Activated CD4-positive, alpha-beta memory T cell treated with anti-CD3 and anti-CD28 coated beads, Interleukin-2, amount 10 ng/mL, durations not matched to agents 7 days and 5 days (primary cell): Measurements from ENCODE around the gene LRRD1. TPM values are rescaled to one million over a fixed set of nuclear protein-coding genes. Genes with fewer than 3 reads are reported as not detected.
A peak's percentile ranks its signal among the peaks of the same experiment; 100 is the strongest.
"Not testable (repeated sequence)": the region's sequence is repeated elsewhere in the genome, so short reads cannot be mapped to it uniquely, and the experiment has no call there.

ENCODE experiments used
- CTCF ChIA-PET: fragments of 350-600 bp; sonication (Branson Sonifier 250); formaldehyde crosslinking; loops from one replicate; lab custom pipeline; 2021; ENCODE audit warnings: antibody characterized with exemption, inconsistent platforms; lab: Charles Lee
- POLR2A ChIA-PET: fragments of 350-600 bp; sonication (Branson Sonifier 250); formaldehyde crosslinking; loops from one replicate; lab custom pipeline; 2021; ENCODE audit warnings: antibody characterized with exemption; lab: Charles Lee
- DNase-seq: peaks from one replicate; pipeline ENCODE4 v3.0.0-alpha.2; 2020
- H3K27ac Mint-ChIP-seq: one replicate; pipeline ENCODE4 v1.8.0; 2021; ENCODE audit warnings: mild to moderate bottlenecking, mixed read lengths
- H3K27me3 Mint-ChIP-seq: one replicate; pipeline ENCODE4 v1.8.0; 2021; ENCODE audit warnings: mixed read lengths
- H3K36me3 Mint-ChIP-seq: one replicate; pipeline ENCODE4 v1.8.0; 2021; ENCODE audit warnings: low read depth, mixed read lengths
- H3K4me1 Mint-ChIP-seq: one replicate; pipeline ENCODE4 v1.8.0; 2021; ENCODE audit warnings: mixed read lengths
- H3K4me3 Mint-ChIP-seq: one replicate; pipeline ENCODE4 v1.8.0; 2021; ENCODE audit warnings: mild to moderate bottlenecking, mixed read lengths
- H3K9me3 Mint-ChIP-seq: one replicate; pipeline ENCODE4 v1.8.0; 2021; ENCODE audit warnings: mixed read lengths
- total RNA-seq, 2 experiments: library from RNA; stranded (reverse); gene quantifications; one replicate each; pipeline ENCODE4 v1.2.3, GENCODE V29; 2021

LRRD1 gene
- not detected for total RNA-seq

DNA sequence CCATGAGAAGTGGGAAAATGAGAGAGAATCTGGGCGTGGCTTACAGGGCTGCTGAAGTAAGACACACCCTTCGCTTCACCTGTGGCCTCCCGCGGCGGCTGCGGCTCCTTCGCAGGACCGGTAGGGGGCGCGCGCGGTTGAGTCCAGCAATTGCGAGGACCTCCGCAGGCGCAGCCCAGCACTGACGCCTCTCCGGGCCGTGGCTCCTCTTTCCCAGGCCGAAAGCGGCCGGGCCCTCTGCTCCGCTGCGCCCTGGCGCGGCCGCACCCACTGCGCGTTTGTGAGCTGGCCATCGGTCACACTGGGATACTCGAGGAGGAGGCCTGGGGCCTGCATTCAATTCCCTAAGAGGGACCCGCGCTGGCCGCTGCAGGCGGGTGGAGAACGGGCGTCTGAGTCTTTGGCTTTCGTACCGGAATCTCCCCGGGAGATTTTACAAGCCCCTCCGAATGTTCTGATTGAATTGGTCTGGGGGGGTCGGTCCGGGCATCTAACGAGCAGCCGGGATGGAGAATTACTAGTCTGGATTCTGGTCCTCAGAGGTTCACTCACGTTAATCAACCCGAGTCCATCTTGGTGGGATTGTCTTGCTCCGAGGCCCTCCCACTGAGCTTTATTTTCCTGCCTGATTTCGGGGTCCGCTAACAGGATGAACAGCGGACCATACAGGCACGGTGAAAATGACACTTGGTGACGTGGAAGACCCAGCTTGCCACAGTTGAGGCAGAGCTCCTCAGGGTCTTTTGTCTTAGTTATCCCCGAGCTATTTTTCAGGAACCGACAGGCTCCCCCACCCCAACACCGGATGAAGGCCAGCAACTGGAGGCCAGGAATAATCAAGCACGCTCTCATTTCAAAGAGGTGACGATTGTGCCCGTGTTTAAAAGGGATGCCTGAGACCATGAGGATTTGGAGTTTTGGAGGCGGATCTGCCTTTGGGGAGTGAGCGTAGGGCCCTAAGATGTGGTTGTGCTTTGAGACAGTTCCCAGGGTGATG is at the start of gene LRRD1:
Gene LRRD1 (minus strand): TSS at position 215 of the 997 bp plus-strand sequence. CDS start 13,940 bp downstream, outside the sequence.
- DNase-seq = peak; percentile 91
- Mint-ChIP-seq H3K4me3 (peak within 1 kb of the TSS; percentile 61), H3K9me3 (no peaks in the 10 kb centered on the region), H3K36me3 (no peaks in the 10 kb centered on the region), H3K4me1 (peaks cover 8% of the 10 kb centered on the region), H3K27ac (no peak within 1 kb of the TSS), H3K27me3 (peaks cover 23% of the 10 kb centered on the region)
- ChIA-PET POLR2A (no interaction called here), CTCF (interaction anchor here (0.6 to 1.6 kb wide), 10 partner anchors 10 to 268 kb away, joined by 3 to 9 read pairs (median 5); partner anchors contain the start of gene GATAD1)

- no peak overlapping the region for H3K4me3 Mint-ChIP-seq
- no peaks in the 10 kb centered on the region for H3K27me3 Mint-ChIP-seq
- H3K4me1 Mint-ChIP-seq = no peaks in the 10 kb centered on the region
- H3K36me3 Mint-ChIP-seq = peaks cover 71% of the 10 kb centered on the region
- no peaks in the 10 kb centered on the region for H3K9me3 Mint-ChIP-seq
- no peak overlapping the region for H3K27ac Mint-ChIP-seq
- DNase-seq = no peak
- ChIA-PET CTCF (no interaction called here), POLR2A (interaction anchor here (2.3 kb wide), 1 partner anchor 17 kb away, joined by 12 read pairs; the partner anchor contains the start of genes ANKIB1 and KRIT1)
These were observed 49.8 kb upstream of the LRRD1 start for GRCh38 chr7:92228742-92229141.

DNA sequence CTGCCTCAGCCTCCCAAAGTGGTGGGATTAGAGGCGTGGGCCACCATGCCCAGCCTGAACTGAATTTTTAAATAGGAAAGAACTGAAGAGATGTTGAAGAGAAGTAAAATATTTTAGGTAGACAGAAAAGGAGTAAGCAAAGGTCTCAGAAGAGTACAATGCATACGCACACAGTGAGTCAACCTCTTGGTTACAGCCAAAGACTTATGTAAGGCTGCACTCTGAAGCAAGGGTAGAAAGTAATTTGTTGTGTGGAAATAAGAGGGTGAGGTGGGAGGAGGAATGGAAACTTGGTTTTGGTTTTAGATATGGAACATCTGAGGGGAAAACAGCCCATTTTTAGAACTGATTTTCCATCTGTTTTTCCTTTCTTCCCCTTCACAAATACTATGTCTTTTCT is 49.2 kb upstream of the LRRD1 start:
- POLR2A ChIA-PET = no interaction called here
- H3K36me3 Mint-ChIP-seq = peaks cover 69% of the 10 kb centered on the region
- H3K27me3 Mint-ChIP-seq = no peaks in the 10 kb centered on the region
- H3K4me1 Mint-ChIP-seq = no peaks in the 10 kb centered on the region
- CTCF ChIA-PET = no interaction called here
- no peaks in the 10 kb centered on the region for H3K9me3 Mint-ChIP-seq
- no peak for DNase-seq
- no peak overlapping the region for H3K4me3 Mint-ChIP-seq
- H3K27ac Mint-ChIP-seq = no peak overlapping the region

GRCh38 chr7:92226981-92227380 is 48.0 kb upstream of the LRRD1 start:
- Mint-ChIP-seq H3K4me1 (no peaks in the 10 kb centered on the region), H3K27ac (no peak overlapping the region), H3K9me3 (no peaks in the 10 kb centered on the region), H3K36me3 (peaks cover 62% of the 10 kb centered on the region), H3K4me3 (no peak overlapping the region), H3K27me3 (no peaks in the 10 kb centered on the region)
- ChIA-PET POLR2A (no interaction called here), CTCF (no interaction called here)
- DNase-seq = no peak

GRCh38 chr7:92221766-92222165 is 42.8 kb upstream of the LRRD1 start:
- H3K4me3 Mint-ChIP-seq = no peak overlapping the region
- peaks cover 60% of the 10 kb centered on the region for H3K36me3 Mint-ChIP-seq
- no peaks in the 10 kb centered on the region for H3K9me3 Mint-ChIP-seq
- no peak for DNase-seq
- POLR2A ChIA-PET = interaction anchor here (1.7 kb wide), 1 partner anchor 24 kb away, joined by 4 read pairs; the partner anchor contains the start of genes ANKIB1 and KRIT1
- H3K4me1 Mint-ChIP-seq = no peaks in the 10 kb centered on the region
- CTCF ChIA-PET = no interaction called here
- H3K27me3 Mint-ChIP-seq = no peaks in the 10 kb centered on the region
- H3K27ac Mint-ChIP-seq = no peak overlapping the region

GRCh38 chr7:92206672-92207071 is 27.7 kb upstream of the LRRD1 start:
- H3K36me3 Mint-ChIP-seq = peaks cover 65% of the 10 kb centered on the region
- peaks cover 16% of the 10 kb centered on the region for H3K4me1 Mint-ChIP-seq
- ChIA-PET CTCF (interaction anchor here (1.4 kb wide), 1 partner anchor 27 kb away, joined by 3 read pairs; the partner anchor contains the start of gene LRRD1), POLR2A (no interaction called here)
- no peak for DNase-seq
- no peak overlapping the region for H3K27ac Mint-ChIP-seq
- H3K27me3 Mint-ChIP-seq = no peaks in the 10 kb centered on the region
- no peak overlapping the region for H3K4me3 Mint-ChIP-seq
- H3K9me3 Mint-ChIP-seq = peaks cover 12% of the 10 kb centered on the region

GRCh38 chr7:92205987-92206386 is 27.0 kb upstream of the LRRD1 start:
- H3K27ac Mint-ChIP-seq = no peak overlapping the region
- DNase-seq = no peak
- H3K27me3 Mint-ChIP-seq = no peaks in the 10 kb centered on the region
- ChIA-PET CTCF (interaction anchor here (1.4 kb wide), 1 partner anchor 27 kb away, joined by 3 read pairs; the partner anchor contains the start of gene LRRD1), POLR2A (no interaction called here)
- H3K4me1 Mint-ChIP-seq = peaks cover 16% of the 10 kb centered on the region
- H3K36me3 Mint-ChIP-seq = peaks cover 64% of the 10 kb centered on the region
- H3K9me3 Mint-ChIP-seq = peaks cover 12% of the 10 kb centered on the region
- no peak overlapping the region for H3K4me3 Mint-ChIP-seq

GRCh38 chr7:92200791-92201190 is 21.8 kb upstream of the LRRD1 start:
- no peak for DNase-seq
- H3K36me3 Mint-ChIP-seq = peaks cover 48% of the 10 kb centered on the region
- no peaks in the 10 kb centered on the region for H3K27me3 Mint-ChIP-seq
- POLR2A ChIA-PET = no interaction called here
- no peaks in the 10 kb centered on the region for H3K9me3 Mint-ChIP-seq
- CTCF ChIA-PET = interaction anchor here (2.6 kb wide), 1 partner anchor 21 kb away, joined by 9 read pairs; the partner anchor contains the start of gene LRRD1
- H3K4me3 Mint-ChIP-seq = no peak overlapping the region
- H3K27ac Mint-ChIP-seq = no peak overlapping the region
- H3K4me1 Mint-ChIP-seq = no peaks in the 10 kb centered on the region

DNA sequence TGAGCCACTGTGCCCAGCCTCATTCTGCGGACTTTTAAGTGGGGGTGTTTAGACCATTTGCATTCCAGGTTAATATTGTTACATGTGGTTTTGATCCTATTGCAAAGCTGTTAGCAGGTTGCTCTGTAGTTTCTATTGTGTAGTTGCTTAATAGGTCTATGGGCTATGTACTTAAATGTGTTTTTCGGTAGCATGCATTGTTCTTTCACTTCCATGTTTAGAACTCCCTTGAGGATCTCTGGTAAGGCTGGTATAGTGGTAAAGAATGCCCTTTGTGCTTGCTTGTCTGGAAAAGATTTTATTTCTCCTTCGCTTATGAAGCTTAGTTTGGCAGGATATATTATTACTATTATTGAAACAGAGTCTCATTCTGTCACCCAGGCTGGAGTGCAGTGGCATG is 13.4 kb upstream of the LRRD1 start:
- no peak overlapping the region for H3K4me3 Mint-ChIP-seq
- CTCF ChIA-PET = no interaction called here
- H3K36me3 Mint-ChIP-seq = peaks cover 32% of the 10 kb centered on the region
- H3K27me3 Mint-ChIP-seq = peaks cover 2% of the 10 kb centered on the region
- H3K27ac Mint-ChIP-seq = no peak overlapping the region
- H3K9me3 Mint-ChIP-seq = peaks cover 36% of the 10 kb centered on the region
- H3K4me1 Mint-ChIP-seq = no peaks in the 10 kb centered on the region
- POLR2A ChIA-PET = no interaction called here
- no peak for DNase-seq

DNA sequence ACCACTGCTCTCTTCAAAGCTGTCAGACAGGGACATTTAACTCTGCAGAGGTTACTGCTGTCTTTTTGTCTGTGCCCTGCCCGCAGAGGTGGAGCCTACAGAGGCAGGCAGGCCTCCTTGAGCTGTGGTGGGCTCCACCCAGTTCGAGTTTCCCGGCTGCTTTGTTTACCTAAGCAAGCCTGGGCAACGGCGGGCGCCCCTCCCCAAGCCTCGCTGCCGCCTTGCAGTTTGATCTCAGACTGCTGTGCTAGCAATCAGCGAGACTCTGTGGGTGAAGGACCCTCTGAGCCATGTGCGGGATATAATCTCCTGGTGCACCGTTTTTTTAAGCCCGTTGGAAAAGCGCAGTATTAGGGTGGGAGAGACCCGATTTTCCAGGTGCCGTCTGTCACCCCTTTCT is 10.3 kb upstream of the LRRD1 start:
- H3K27ac Mint-ChIP-seq, H3K4me1 Mint-ChIP-seq, H3K27me3 Mint-ChIP-seq, DNase-seq, H3K4me3 Mint-ChIP-seq, POLR2A ChIA-PET, CTCF ChIA-PET: not testable (repeated sequence)
- Mint-ChIP-seq H3K36me3 (peaks cover 14% of the 10 kb centered on the region), H3K9me3 (peaks cover 32% of the 10 kb centered on the region)

DNA sequence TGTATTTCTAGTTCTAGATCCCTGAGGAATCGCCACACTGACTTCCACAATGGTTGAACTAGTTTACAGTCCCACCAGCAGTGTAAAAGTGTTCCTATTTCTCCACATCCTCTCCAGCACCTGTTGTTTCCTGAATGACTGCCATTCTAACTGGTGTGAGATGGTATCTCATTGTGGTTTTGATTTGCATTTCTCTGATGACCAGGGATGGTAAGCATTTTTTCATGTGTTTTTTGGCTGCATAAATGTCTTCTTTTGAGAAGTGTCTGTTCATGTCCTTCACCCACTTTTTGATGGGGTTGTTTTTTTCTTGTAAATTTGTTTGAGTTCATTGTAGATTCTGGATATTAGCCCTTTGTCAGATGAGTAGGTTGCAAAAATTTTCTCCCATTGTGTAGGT is 5.4 kb upstream of the LRRD1 start:
- DNase-seq, CTCF ChIA-PET, H3K36me3 Mint-ChIP-seq, H3K9me3 Mint-ChIP-seq, POLR2A ChIA-PET, H3K27ac Mint-ChIP-seq, H3K4me3 Mint-ChIP-seq, H3K4me1 Mint-ChIP-seq: not testable (repeated sequence)
- H3K27me3 Mint-ChIP-seq = peaks cover 20% of the 10 kb centered on the region

GRCh38 chr7:92177362-92177761 is 1.6 kb downstream of the LRRD1 start:
- ChIA-PET CTCF (interaction anchor here (0.7 to 1.1 kb wide), 4 partner anchors 17 to 351 kb away, joined by 3 read pairs; partner anchors contain the start of genes GATAD1 and RBM48), POLR2A (no interaction called here)
- no peaks in the 10 kb centered on the region for H3K9me3 Mint-ChIP-seq
- no peak overlapping the region for H3K4me3 Mint-ChIP-seq
- peaks cover 27% of the 10 kb centered on the region for H3K27me3 Mint-ChIP-seq
- DNase-seq = no peak
- no peaks in the 10 kb centered on the region for H3K36me3 Mint-ChIP-seq
- no peak overlapping the region for H3K27ac Mint-ChIP-seq
- H3K4me1 Mint-ChIP-seq = peaks cover 8% of the 10 kb centered on the region

DNA sequence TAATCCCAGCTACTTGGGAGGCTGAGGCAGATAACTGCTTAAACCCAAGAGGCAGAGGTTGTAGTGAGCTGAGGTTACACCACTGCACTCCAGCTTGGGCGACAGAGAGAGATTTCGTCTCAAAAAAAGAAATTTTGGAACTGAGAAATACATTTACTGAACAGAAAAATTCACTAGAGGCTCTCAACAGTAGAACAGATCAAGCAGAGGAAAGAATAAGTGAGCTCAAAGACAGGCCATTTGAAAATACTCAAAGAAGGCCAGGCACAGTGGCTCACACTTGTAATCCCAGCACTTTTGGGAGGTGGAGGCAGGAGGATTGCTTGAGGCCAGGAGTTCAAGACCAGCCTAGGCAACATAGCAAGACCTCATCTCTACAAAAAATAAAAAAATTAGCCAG is 9.4 kb downstream of the LRRD1 start:
- H3K27me3 Mint-ChIP-seq = peaks cover 19% of the 10 kb centered on the region
- H3K36me3 Mint-ChIP-seq, H3K27ac Mint-ChIP-seq, DNase-seq, H3K9me3 Mint-ChIP-seq, POLR2A ChIA-PET, H3K4me1 Mint-ChIP-seq, H3K4me3 Mint-ChIP-seq: not testable (repeated sequence)
- CTCF ChIA-PET = interaction anchor here (1.3 kb wide), 1 partner anchor 10 kb away, joined by 6 read pairs; the partner anchor contains the start of gene LRRD1
